BLaER1 (cell line): ENCODE results near the gene MREG.
"Not testable (repeated sequence)": the region's sequence is repeated elsewhere in the genome, so short reads cannot be mapped to it uniquely, and the experiment has no call there.

ENCODE experiments used
- H3K27ac ChIP-seq: shearing (Covaris generic); formaldehyde crosslinking; 2 replicates; pipeline ENCODE4 v1.8.1; 2022
- H3K27me3 ChIP-seq: shearing (Covaris generic); formaldehyde crosslinking; 2 replicates; pipeline ENCODE4 v1.8.1; 2022
- H3K36me3 ChIP-seq: shearing (Covaris generic); formaldehyde crosslinking; 2 replicates; pipeline ENCODE4 v1.8.1; 2022
- H3K4me1 ChIP-seq: shearing (Covaris generic); formaldehyde crosslinking; 2 replicates; pipeline ENCODE4 v1.8.1; 2022
- H3K4me2 ChIP-seq: shearing (Covaris generic); formaldehyde crosslinking; 2 replicates; pipeline ENCODE4 v1.8.1; 2022
- H3K4me3 ChIP-seq: shearing (Covaris generic); formaldehyde crosslinking; 2 replicates; pipeline ENCODE4 v1.8.1; 2022
- H3K9ac ChIP-seq: shearing (Covaris generic); formaldehyde crosslinking; 2 replicates; pipeline ENCODE4 v1.8.1; 2022
- H3K9me3 ChIP-seq: shearing (Covaris generic); formaldehyde crosslinking; 2 replicates; pipeline ENCODE4 v1.8.1; 2022
- H4K20me1 ChIP-seq: shearing (Covaris generic); formaldehyde crosslinking; 2 replicates; pipeline ENCODE4 v1.8.1; 2022
- Cebpa-rat ChIP-seq: shearing (Covaris generic); IDR thresholded peaks from 2 replicates; pipeline ENCODE4 v1.8.1; 2022

The MREG gene

DNA sequence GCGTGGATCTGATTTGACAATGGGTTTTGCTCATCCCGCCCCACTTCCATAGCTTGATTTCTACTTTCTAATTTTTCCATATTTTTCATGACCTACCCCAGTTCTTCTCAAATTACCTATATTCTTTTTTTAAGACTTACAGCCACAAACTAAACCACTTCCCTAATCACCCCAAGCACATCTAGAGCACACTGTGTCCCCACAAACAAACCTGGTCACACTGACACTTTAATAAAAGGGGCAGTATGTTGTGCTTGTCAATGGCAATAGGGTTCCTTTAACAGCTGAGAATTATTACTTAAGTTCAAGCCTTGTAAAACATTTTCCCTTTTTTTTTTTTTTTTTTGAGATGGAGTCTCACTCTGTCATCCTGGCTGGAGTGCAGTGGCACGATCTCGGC is 47.1 kb downstream of the MREG start:
- no peak overlapping the region for H3K4me3 ChIP-seq

DNA sequence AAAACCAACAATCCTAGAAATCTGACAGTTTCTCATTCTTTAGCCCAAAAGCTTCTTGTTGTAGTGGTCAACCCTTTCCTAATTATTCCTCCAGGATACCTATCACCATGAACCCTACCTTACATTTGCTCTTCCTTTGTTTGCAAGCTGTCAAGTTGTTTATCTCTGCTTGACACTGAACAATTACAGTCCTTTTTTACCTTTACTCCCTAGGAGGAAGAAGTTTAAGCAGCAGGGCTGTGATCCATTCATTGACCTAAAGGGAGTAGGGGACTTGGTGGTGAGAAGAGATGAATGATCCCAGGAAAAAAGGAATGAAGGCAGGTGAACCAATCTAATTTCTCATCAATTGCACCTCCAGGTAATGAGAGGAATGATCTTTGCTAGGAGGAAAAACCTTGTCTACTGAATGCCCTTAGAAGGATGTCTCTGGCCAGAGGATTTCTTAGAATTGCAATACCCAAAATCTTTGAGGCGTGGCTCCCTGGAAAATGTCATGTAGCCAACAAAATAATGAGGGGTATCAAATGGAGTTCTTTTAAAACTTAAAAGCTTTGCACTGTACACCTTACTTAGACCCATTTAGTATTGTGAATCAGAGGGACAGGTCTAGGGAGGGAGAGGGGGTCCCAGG is 47.7 kb downstream of the MREG start:
- Histone ChIP-seq H3K9me3 (peaks cover 25% of the 10 kb centered on the region; the same call in 1 of the 2 replicates), H4K20me1 (no peaks in the 10 kb centered on the region; the same call in 1 of the 2 replicates), H3K4me2 (no peak overlapping the region), H3K27ac (no peak overlapping the region), H3K27me3 (no peaks in the 10 kb centered on the region), H3K4me3 (no peak overlapping the region), H3K36me3 (no peaks in the 10 kb centered on the region), H3K4me1 (peaks cover 40% of the 10 kb centered on the region), H3K9ac (no peak overlapping the region)
- TF ChIP-seq Cebpa-rat: no peak

More for the DNA sequence above, 47.1 kb downstream of the MREG start:
- Histone ChIP-seq H3K27me3 (no peaks in the 10 kb centered on the region), H3K4me1 (peaks cover 40% of the 10 kb centered on the region), H3K36me3 (no peaks in the 10 kb centered on the region), H3K9me3 (peaks cover 27% of the 10 kb centered on the region; the same call in 1 of the 2 replicates), H3K4me2 (no peak overlapping the region), H3K9ac (no peak overlapping the region), H4K20me1 (no peaks in the 10 kb centered on the region; the same call in 1 of the 2 replicates), H3K27ac (no peak overlapping the region)
- TF ChIP-seq Cebpa-rat: no peak

GRCh38 chr2:215961981-215962380 is 51.4 kb downstream of the MREG start:
- TF ChIP-seq Cebpa-rat: no peak
- Histone ChIP-seq H3K9ac (no peak overlapping the region), H3K36me3 (no peaks in the 10 kb centered on the region), H4K20me1 (no peaks in the 10 kb centered on the region), H3K4me2 (no peak overlapping the region), H3K4me1 (peaks cover 4% of the 10 kb centered on the region; the same call in 1 of the 2 replicates), H3K27me3 (no peaks in the 10 kb centered on the region), H3K27ac (no peak overlapping the region), H3K4me3 (no peak overlapping the region), H3K9me3 (peaks cover 24% of the 10 kb centered on the region; the same call in 1 of the 2 replicates)

- TF ChIP-seq Cebpa-rat: no peak
- no peaks in the 10 kb centered on the region for H3K27me3 ChIP-seq
- H3K4me1 ChIP-seq: no peaks in the 10 kb centered on the region
- no peak overlapping the region for H3K4me3 ChIP-seq
- H3K36me3 ChIP-seq: no peaks in the 10 kb centered on the region
- H3K9ac ChIP-seq: no peak overlapping the region
- H3K9me3 ChIP-seq: peaks cover 24% of the 10 kb centered on the region; the same call in 1 of the 2 replicates
- H3K4me2 ChIP-seq: no peak overlapping the region
- H4K20me1 ChIP-seq: no peaks in the 10 kb centered on the region
- no peak overlapping the region for H3K27ac ChIP-seq
Observed at GRCh38 chr2:215958257-215958656, 55.1 kb downstream of the MREG start.

DNA sequence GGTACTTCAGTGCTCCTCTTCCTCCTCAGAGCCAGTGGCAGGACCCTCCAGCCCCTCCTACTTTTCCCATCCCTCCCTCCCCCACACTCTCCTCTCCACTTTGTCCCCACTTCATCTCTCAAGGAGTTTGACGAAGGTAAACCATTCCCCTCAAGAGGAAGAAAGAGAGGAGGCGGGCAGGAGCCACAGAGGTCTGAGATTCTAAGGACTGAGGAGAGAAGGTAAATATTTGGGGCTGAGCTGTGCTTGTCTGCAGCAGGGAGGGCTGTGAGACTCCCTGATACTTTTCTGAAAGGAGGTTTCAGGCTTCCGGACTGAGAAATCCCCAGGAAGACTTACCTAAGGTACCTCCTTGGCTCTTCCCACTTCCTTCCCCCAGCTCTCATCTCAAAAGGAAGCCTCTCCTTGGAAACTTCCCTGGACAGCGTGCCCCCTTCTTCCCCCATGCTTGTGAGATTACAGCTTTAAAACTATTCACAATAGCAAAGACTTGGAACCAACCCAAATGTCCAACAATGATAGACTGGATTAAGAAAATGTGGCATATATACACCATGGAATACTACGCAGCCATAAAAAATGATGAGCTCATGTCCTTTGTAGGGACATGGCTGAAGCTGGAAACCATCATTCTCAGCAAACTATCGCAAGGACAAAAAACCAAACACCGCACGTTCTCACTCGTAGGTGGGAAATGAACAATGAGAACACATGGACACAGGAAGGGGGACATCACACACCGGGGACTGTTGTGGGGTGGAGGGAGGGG is 55.8 kb downstream of the MREG start:
- H3K4me2 ChIP-seq, H3K4me1 ChIP-seq, H4K20me1 ChIP-seq, H3K4me3 ChIP-seq, H3K9ac ChIP-seq, H3K36me3 ChIP-seq, H3K27me3 ChIP-seq, H3K27ac ChIP-seq: not testable (repeated sequence)
- H3K9me3 ChIP-seq: peaks cover 19% of the 10 kb centered on the region; the same call in 1 of the 2 replicates

DNA sequence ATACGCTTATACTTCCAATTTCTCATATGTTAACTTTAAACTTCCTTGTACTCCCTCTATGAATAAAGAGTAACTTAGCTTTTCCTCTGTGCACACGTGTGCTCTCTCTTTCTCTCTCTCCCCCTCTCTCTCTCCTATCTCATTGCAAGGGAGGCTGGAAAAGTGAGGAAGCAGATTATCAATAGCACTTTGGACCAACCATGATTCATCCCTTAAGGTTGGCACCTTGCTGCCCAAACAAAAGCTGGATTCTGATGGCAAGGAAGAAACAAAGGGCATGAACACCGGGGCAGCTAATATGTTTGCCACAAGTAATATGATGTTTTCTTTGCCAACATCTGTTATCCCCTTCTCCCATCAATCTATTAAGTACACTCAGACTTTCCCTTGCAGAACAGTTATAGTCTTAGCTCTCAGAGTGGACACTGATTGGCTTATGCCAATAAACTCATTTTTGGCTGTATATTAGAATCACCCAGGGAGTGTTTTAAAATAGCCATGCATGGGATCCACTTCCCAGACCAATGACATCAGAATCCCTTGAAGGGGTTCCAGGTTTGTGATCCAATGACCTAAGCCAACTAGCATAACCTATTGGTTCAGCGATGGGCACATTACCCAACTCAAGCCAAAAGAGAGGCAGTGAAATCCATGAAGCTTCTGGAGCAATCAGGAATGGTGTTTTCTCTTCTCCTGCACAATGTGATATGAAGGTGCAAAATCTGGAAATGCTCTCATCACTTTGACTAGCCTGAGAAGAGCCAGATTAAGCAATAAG is 60.3 kb downstream of the MREG start:
- H3K9me3 ChIP-seq: no peaks in the 10 kb centered on the region
- no peak for TF ChIP-seq Cebpa-rat
- H3K4me3 ChIP-seq: no peak overlapping the region
- no peak overlapping the region for H3K9ac ChIP-seq
- H3K27me3 ChIP-seq: no peaks in the 10 kb centered on the region
- no peaks in the 10 kb centered on the region for H3K36me3 ChIP-seq
- no peak overlapping the region for H3K27ac ChIP-seq
- no peak overlapping the region for H3K4me2 ChIP-seq
- H4K20me1 ChIP-seq: no peaks in the 10 kb centered on the region
- no peaks in the 10 kb centered on the region for H3K4me1 ChIP-seq

DNA sequence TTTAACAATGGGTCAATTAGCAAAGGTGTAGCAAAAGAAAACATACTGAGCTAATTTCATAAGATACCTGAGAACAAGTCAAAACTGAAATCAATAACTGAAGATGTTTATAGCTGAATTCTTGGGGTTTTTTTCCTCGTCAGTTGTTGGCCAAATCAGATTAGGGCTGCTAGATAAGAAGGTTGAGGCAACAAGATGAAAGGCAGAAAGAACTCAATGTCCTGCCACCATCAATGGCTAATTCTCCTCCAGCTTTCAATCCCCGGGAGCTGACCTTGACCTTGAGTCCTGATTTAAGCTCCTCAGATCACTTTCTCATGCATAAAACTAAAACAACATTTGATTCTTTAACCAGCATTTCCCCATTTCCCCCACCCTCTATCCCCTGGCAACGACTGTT is 61.8 kb downstream of the MREG start:
- Histone ChIP-seq H3K4me1 (no peaks in the 10 kb centered on the region), H3K27me3 (no peaks in the 10 kb centered on the region), H3K9ac (no peak overlapping the region), H3K4me2 (no peak overlapping the region), H3K27ac (no peak overlapping the region), H3K36me3 (no peaks in the 10 kb centered on the region), H4K20me1 (no peaks in the 10 kb centered on the region), H3K9me3 (no peaks in the 10 kb centered on the region), H3K4me3 (no peak overlapping the region)
- no peak for TF ChIP-seq Cebpa-rat

DNA sequence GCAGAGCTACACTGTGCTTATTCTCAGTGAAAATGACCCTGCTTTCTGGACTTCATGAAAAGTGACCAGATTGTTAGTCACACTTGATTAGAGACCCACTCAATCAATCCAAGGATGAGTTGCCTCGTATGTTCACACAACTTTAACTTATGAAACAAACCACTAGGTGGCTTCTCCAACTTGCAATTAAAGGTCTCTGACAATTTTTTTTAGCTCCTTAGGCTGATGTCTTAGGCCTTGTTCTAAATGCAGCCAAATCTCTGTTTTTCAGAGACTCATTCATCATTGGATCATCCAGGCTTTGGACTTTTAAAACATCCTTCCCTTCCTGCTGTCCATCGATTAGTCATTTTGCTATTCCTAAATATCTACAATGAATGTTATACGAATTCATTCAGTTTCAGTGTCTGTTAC is 63.4 kb downstream of the MREG start:
- no peak overlapping the region for H3K4me3 ChIP-seq
- no peak overlapping the region for H3K27ac ChIP-seq
- H3K9ac ChIP-seq: no peak overlapping the region
- no peaks in the 10 kb centered on the region for H3K4me1 ChIP-seq
- H3K27me3 ChIP-seq: no peaks in the 10 kb centered on the region
- H3K9me3 ChIP-seq: no peaks in the 10 kb centered on the region
- TF ChIP-seq Cebpa-rat: no peak
- H3K4me2 ChIP-seq: no peak overlapping the region
- H3K36me3 ChIP-seq: no peaks in the 10 kb centered on the region
- H4K20me1 ChIP-seq: no peaks in the 10 kb centered on the region

GRCh38 chr2:215948051-215948450 is 65.3 kb downstream of the MREG start:
- Histone ChIP-seq H3K9ac (no peak overlapping the region), H4K20me1 (no peaks in the 10 kb centered on the region), H3K4me3 (no peak overlapping the region), H3K27me3 (no peaks in the 10 kb centered on the region), H3K4me2 (no peak overlapping the region), H3K4me1 (no peaks in the 10 kb centered on the region), H3K36me3 (peaks cover 4% of the 10 kb centered on the region; the same call in 1 of the 2 replicates), H3K9me3 (no peaks in the 10 kb centered on the region), H3K27ac (no peak overlapping the region)
- no peak for TF ChIP-seq Cebpa-rat

GRCh38 chr2:215946586-215946985 is 66.8 kb downstream of the MREG start:
- H3K9me3 ChIP-seq: no peaks in the 10 kb centered on the region
- no peak overlapping the region for H3K27ac ChIP-seq
- H3K4me3 ChIP-seq: no peak overlapping the region
- no peak overlapping the region for H3K9ac ChIP-seq
- no peak overlapping the region for H3K4me2 ChIP-seq
- no peak for TF ChIP-seq Cebpa-rat
- peaks cover 4% of the 10 kb centered on the region; the same call in 1 of the 2 replicates for H3K36me3 ChIP-seq
- H3K27me3 ChIP-seq: no peaks in the 10 kb centered on the region
- no peaks in the 10 kb centered on the region for H4K20me1 ChIP-seq
- no peaks in the 10 kb centered on the region for H3K4me1 ChIP-seq
